ENCODE measurements around the gene RASSF8. TPM values are rescaled to one million over a fixed set of nuclear protein-coding genes. Genes with fewer than 3 reads are reported as not detected.

Gene RASSF8
- total RNA-seq, 2 donors from 2014 or later: 47.9 to 86.6 TPM

- no peak overlapping the region for H3K27ac ChIP-seq
- H3K4me1 ChIP-seq (ENCODE audit: control insufficient read depth in 1 of 2, low read depth in 2 of 2): no peaks in the 10 kb centered on the region
- no peaks in the 10 kb centered on the region for H3K27me3 ChIP-seq (replicated peaks; ENCODE audit: insufficient read depth)
- no peak for TF ChIP-seq CTCF (IDR thresholded peaks at IDR 0.05)
- H3K36me3 ChIP-seq: no peaks in the 10 kb centered on the region
- H3K4me3 ChIP-seq: no peak overlapping the region
- no peak for DNase-seq (ENCODE audit: low spot score)
- H3K9me3 ChIP-seq: no peaks in the 10 kb centered on the region
- no peak for ATAC-seq (ENCODE audit: insufficient number of reproducible peaks, low FRiP score, low read depth)
Measured at GRCh38 chr12:26088998-26089397, 130.5 kb downstream of the RASSF8 start.

GRCh38 chr12:26090836-26091510 is 132.5 kb downstream of the RASSF8 start:
- DNase-seq (ENCODE audit: low spot score): no peak
- no peak for TF ChIP-seq CTCF (IDR thresholded peaks at IDR 0.05)
- Histone ChIP-seq H3K27ac (no peak overlapping the region), H3K36me3 (no peaks in the 10 kb centered on the region), H3K4me1 (ENCODE audit: control insufficient read depth in 1 of 2, low read depth in 2 of 2) (no peaks in the 10 kb centered on the region), H3K9me3 (no peaks in the 10 kb centered on the region), H3K27me3 (replicated peaks; ENCODE audit: insufficient read depth) (no peaks in the 10 kb centered on the region), H3K4me3 (no peak overlapping the region)
- ATAC-seq (ENCODE audit: insufficient number of reproducible peaks, low FRiP score, low read depth): no peak

- no peak for ATAC-seq (ENCODE audit: insufficient number of reproducible peaks, low FRiP score, low read depth)
- no peak overlapping the region for H3K4me3 ChIP-seq
- TF ChIP-seq CTCF (IDR thresholded peaks at IDR 0.05): no peak
- H3K9me3 ChIP-seq: no peaks in the 10 kb centered on the region
- no peak for DNase-seq (ENCODE audit: low spot score)
- H3K36me3 ChIP-seq: no peaks in the 10 kb centered on the region
- no peaks in the 10 kb centered on the region for H3K4me1 ChIP-seq (ENCODE audit: control insufficient read depth in 1 of 2, low read depth in 2 of 2)
- H3K27me3 ChIP-seq (replicated peaks; ENCODE audit: insufficient read depth): no peaks in the 10 kb centered on the region
- H3K27ac ChIP-seq: no peak overlapping the region
Measured at GRCh38 chr12:26091822-26092221, 133.3 kb downstream of the RASSF8 start.

- H3K27me3 ChIP-seq (replicated peaks; ENCODE audit: insufficient read depth): no peaks in the 10 kb centered on the region
- ATAC-seq (ENCODE audit: insufficient number of reproducible peaks, low FRiP score, low read depth) (no peak), DNase-seq (ENCODE audit: low spot score) (no peak)
- no peaks in the 10 kb centered on the region for H3K36me3 ChIP-seq
- no peak for TF ChIP-seq CTCF (IDR thresholded peaks at IDR 0.05)
- peaks cover 0 to 4% of the 10 kb centered on the region in 2 donors for H3K4me1 ChIP-seq (ENCODE audit: control insufficient read depth in 1 of 2, low read depth in 2 of 2)
- no peak overlapping the region for H3K27ac ChIP-seq
- H3K4me3 ChIP-seq: no peak overlapping the region
- no peaks in the 10 kb centered on the region for H3K9me3 ChIP-seq
Measured at GRCh38 chr12:26092346-26093105, 134.0 kb downstream of the RASSF8 start.

GRCh38 chr12:26095186-26095585 is 136.7 kb downstream of the RASSF8 start:
- Histone ChIP-seq H3K9me3 (no peaks in the 10 kb centered on the region), H3K27ac (no peak overlapping the region), H3K36me3 (no peaks in the 10 kb centered on the region), H3K27me3 (replicated peaks; ENCODE audit: insufficient read depth) (no peaks in the 10 kb centered on the region), H3K4me3 (no peak overlapping the region), H3K4me1 (ENCODE audit: control insufficient read depth in 1 of 2, low read depth in 2 of 2) (peaks cover 0 to 5% of the 10 kb centered on the region in 2 donors)
- ATAC-seq (ENCODE audit: insufficient number of reproducible peaks, low FRiP score, low read depth) (no peak), DNase-seq (ENCODE audit: low spot score) (no peak)
- no peak for TF ChIP-seq CTCF (IDR thresholded peaks at IDR 0.05)

Data from thoracic aorta (tissue), 2 donors.